Measurements from ENCODE around the gene STOX1. TPM values are rescaled to one million over a fixed set of nuclear protein-coding genes. Genes with fewer than 3 reads are reported as not detected.
"Not testable (repeated sequence)": the region's sequence is repeated elsewhere in the genome, so short reads cannot be mapped to it uniquely, and the experiment has no call there.

Gene STOX1
- total and polyA plus RNA-seq, 4 experiments from 2014 or later, result 0.17 to 0.35 (median 0.27) TPM

DNA sequence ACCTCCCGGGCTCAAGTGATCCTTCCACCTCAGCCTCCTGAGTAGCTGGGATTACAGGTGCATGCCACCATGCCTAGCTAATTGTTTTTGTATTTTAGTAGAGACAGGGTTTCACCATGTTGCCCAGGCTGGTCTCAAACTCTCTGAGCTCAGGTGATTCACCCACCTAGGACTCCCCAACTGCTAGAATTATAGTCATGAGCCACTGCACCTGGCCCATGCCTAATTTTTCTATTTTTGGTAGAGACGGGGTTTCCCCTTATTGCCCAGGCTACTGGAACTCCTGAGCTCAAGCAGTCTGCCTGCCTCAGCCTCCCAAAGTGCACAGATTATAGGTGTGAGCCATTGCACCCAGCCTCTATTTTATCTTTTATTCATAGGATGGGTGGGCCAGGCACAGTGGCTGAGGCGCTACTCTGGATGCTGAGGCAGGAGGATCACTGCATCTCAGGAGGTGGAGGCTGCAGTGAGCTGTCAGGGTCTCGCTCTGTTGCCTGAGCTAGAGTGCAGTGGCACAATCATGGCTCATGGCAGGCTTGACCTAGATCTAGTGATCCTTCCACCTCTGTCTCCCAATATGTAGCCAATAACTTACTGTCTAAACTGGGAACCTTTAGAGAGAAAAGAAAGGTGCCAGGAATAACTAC, 31.3 kb upstream of the STOX1 start:
- Mint-ChIP-seq H3K4me1 (no peaks in the 10 kb centered on the region), H3K9me3 (no peaks in the 10 kb centered on the region), H3K36me3 (peaks cover 13 to 26% of the 10 kb centered on the region in 2 donors), H3K27ac (no peak overlapping the region), H3K27me3 (no peaks in the 10 kb centered on the region), H3K4me3 (no peak overlapping the region)
- H3K4me1 ChIP-seq (ENCODE audit: insufficient read depth, low read length), result no peaks in the 10 kb centered on the region
- H3K27me3 ChIP-seq (ENCODE audit: insufficient read depth, low read length), result no peaks in the 10 kb centered on the region
- ChIA-PET POLR2A (ENCODE audit: partially characterized antibody) (no interaction called here), CTCF (ENCODE audit: partially characterized antibody) (no interaction called here)
- intact Hi-C loops (cut with micrococcal nuclease), result no loop called here
- DNase-seq, result no peak
- no peaks in the 10 kb centered on the region for H3K9me3 ChIP-seq (ENCODE audit: control insufficient read depth in 1 of 2, low read length in 2 of 2)
- no peak overlapping the region for H3K4me3 ChIP-seq (ENCODE audit: low read length in 2 of 2)
- H3K27ac ChIP-seq (ENCODE audit: low read depth, low read length), result no peak overlapping the region
- peaks cover 12% of the 10 kb centered on the region for H3K36me3 ChIP-seq (ENCODE audit: insufficient read depth, low read length)

DNA sequence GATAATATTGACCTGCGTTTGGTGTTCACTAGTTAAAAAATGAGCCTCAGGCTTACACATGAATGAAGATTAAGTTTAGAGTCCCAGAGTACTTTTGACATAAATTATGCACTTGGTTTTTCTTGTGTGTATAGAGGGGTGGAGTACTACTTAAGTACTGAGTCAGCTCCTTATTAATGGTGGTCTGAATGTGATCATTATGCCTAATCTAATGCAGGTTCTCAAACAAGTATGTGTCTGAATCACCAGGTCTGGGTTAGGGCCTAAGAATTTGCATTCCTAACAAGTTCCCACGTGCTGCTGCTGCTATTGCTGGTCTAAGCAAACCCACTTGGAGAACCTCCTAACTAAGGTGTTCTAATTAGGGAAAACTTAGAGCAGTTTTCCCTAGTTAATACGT, 30.7 kb upstream of the STOX1 start:
- no peak overlapping the region for H3K4me3 ChIP-seq (ENCODE audit: low read length in 2 of 2)
- Mint-ChIP-seq H3K4me3 (no peak overlapping the region), H3K36me3 (peaks cover 11 to 23% of the 10 kb centered on the region in 2 donors), H3K27ac (no peak overlapping the region), H3K4me1 (no peaks in the 10 kb centered on the region), H3K27me3 (no peaks in the 10 kb centered on the region), H3K9me3 (no peaks in the 10 kb centered on the region)
- no peaks in the 10 kb centered on the region for H3K27me3 ChIP-seq (ENCODE audit: insufficient read depth, low read length)
- H3K4me1 ChIP-seq (ENCODE audit: insufficient read depth, low read length), result no peaks in the 10 kb centered on the region
- ChIA-PET POLR2A (ENCODE audit: partially characterized antibody) (no interaction called here), CTCF (ENCODE audit: partially characterized antibody) (no interaction called here)
- H3K9me3 ChIP-seq (ENCODE audit: control insufficient read depth in 1 of 2, low read length in 2 of 2), result no peaks in the 10 kb centered on the region
- DNase-seq, result no peak
- intact Hi-C loops (cut with micrococcal nuclease), result no loop called here
- H3K36me3 ChIP-seq (ENCODE audit: insufficient read depth, low read length), result peaks cover 12% of the 10 kb centered on the region
- no peak overlapping the region for H3K27ac ChIP-seq (ENCODE audit: low read depth, low read length)

DNA sequence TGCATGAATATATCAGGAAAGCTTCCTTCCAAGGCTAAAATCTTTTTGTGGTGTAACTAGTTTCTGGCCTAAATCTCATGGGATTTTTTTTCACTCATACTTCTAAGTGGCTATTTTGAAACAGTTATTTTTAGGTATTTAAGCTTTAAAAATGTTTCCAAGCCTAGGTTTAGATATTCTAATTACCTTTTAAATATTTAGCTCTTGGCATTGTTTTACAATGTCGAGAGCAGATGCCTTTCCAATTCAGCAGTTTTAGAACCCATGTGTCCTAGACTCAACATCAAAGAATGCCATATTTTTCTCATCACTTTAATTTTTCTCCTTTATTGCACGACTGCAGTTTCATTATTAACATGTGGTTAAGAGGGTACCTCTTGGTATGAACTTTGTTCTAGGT, 27.1 kb upstream of the STOX1 start:
- Mint-ChIP-seq H3K27me3 (no peaks in the 10 kb centered on the region), H3K4me3 (no peak overlapping the region), H3K36me3 (peaks cover 4 to 10% of the 10 kb centered on the region in 2 donors), H3K9me3 (no peaks in the 10 kb centered on the region), H3K4me1 (no peaks in the 10 kb centered on the region), H3K27ac (no peak overlapping the region)
- no peak for DNase-seq
- no peak overlapping the region for H3K4me3 ChIP-seq (ENCODE audit: low read length in 2 of 2)
- no peak overlapping the region for H3K27ac ChIP-seq (ENCODE audit: low read depth, low read length)
- H3K27me3 ChIP-seq (ENCODE audit: insufficient read depth, low read length), result no peaks in the 10 kb centered on the region
- H3K36me3 ChIP-seq (ENCODE audit: insufficient read depth, low read length), result peaks cover 6% of the 10 kb centered on the region
- no peaks in the 10 kb centered on the region for H3K9me3 ChIP-seq (ENCODE audit: control insufficient read depth in 1 of 2, low read length in 2 of 2)
- POLR2A ChIA-PET (ENCODE audit: partially characterized antibody), result no interaction called here
- intact Hi-C loops (cut with micrococcal nuclease), result no loop called here
- H3K4me1 ChIP-seq (ENCODE audit: insufficient read depth, low read length), result no peaks in the 10 kb centered on the region
- CTCF ChIA-PET (ENCODE audit: partially characterized antibody), result interaction anchor here (0.7 kb wide), 1 partner anchor 152 kb away, joined by 4 read pairs; no protein-coding TSS in a partner anchor

DNA sequence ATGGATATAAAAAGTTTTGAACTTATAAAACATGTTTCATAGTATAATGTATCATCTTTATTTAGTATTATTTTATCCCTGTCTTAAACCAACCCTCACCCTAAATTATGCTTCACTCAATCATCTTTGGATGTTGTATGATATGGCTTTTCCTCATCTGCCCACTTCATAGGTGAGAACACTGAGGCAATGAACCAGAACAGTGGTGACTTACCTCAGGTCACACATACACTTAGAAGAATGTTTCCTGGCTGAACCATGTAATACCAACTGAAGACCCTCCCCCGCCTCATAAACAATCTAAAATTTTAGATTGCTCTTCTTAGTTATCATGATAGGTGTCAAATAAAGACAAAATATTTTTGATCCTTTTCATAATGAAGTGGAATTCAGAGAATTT, 22.6 kb upstream of the STOX1 start:
- DNase-seq, result no peak
- CTCF ChIA-PET (ENCODE audit: partially characterized antibody), result no interaction called here
- H3K4me1 ChIP-seq (ENCODE audit: insufficient read depth, low read length), result no peaks in the 10 kb centered on the region
- no peaks in the 10 kb centered on the region for H3K36me3 ChIP-seq (ENCODE audit: insufficient read depth, low read length)
- no peak overlapping the region for H3K4me3 ChIP-seq (ENCODE audit: low read length in 2 of 2)
- POLR2A ChIA-PET (ENCODE audit: partially characterized antibody), result no interaction called here
- no peaks in the 10 kb centered on the region for H3K4me1 Mint-ChIP-seq
- no peaks in the 10 kb centered on the region for H3K36me3 Mint-ChIP-seq
- H3K27me3 ChIP-seq (ENCODE audit: insufficient read depth, low read length), result no peaks in the 10 kb centered on the region
- H3K9me3 Mint-ChIP-seq, result no peaks in the 10 kb centered on the region
- intact Hi-C loops (cut with micrococcal nuclease), result no loop called here
- no peak overlapping the region for H3K4me3 Mint-ChIP-seq
- no peaks in the 10 kb centered on the region for H3K9me3 ChIP-seq (ENCODE audit: control insufficient read depth in 1 of 2, low read length in 2 of 2)
- H3K27me3 Mint-ChIP-seq, result no peaks in the 10 kb centered on the region
- H3K27ac Mint-ChIP-seq, result no peak overlapping the region
- H3K27ac ChIP-seq (ENCODE audit: low read depth, low read length), result no peak overlapping the region

DNA sequence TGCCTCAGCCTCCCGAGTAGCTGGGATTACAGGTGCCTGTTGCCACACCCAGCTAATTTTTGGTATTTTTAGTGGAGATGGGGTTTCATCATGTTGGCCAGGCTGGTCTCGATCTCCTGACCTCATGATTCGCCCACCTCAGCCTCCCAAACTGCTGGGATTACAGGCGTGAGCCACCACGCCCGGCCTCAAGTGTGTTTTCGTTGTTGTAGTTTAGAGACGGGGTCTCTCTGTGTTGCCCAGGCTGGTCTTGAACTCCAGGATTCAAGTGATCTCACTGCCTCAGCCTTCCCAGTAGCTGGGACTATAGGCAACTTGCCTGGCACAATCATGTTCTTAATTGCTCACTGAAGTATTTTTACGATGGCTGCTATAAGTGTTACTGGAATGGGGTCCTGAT, 16.5 kb upstream of the STOX1 start:
- H3K27me3 ChIP-seq (ENCODE audit: insufficient read depth, low read length); H3K27ac ChIP-seq (ENCODE audit: low read depth, low read length); H3K4me1 Mint-ChIP-seq; H3K4me1 ChIP-seq (ENCODE audit: insufficient read depth, low read length); H3K9me3 Mint-ChIP-seq; DNase-seq; H3K36me3 ChIP-seq (ENCODE audit: insufficient read depth, low read length); POLR2A ChIA-PET (ENCODE audit: partially characterized antibody); H3K27ac Mint-ChIP-seq; H3K4me3 ChIP-seq (ENCODE audit: low read length in 2 of 2); intact Hi-C loops (cut with micrococcal nuclease); H3K4me3 Mint-ChIP-seq; H3K36me3 Mint-ChIP-seq; H3K27me3 Mint-ChIP-seq; H3K9me3 ChIP-seq (ENCODE audit: control insufficient read depth in 1 of 2, low read length in 2 of 2): not testable (repeated sequence)
- CTCF ChIA-PET (ENCODE audit: partially characterized antibody), result interaction anchor here (1.2 kb wide), 1 partner anchor 23 kb away, joined by 3 read pairs; no protein-coding TSS in a partner anchor

DNA sequence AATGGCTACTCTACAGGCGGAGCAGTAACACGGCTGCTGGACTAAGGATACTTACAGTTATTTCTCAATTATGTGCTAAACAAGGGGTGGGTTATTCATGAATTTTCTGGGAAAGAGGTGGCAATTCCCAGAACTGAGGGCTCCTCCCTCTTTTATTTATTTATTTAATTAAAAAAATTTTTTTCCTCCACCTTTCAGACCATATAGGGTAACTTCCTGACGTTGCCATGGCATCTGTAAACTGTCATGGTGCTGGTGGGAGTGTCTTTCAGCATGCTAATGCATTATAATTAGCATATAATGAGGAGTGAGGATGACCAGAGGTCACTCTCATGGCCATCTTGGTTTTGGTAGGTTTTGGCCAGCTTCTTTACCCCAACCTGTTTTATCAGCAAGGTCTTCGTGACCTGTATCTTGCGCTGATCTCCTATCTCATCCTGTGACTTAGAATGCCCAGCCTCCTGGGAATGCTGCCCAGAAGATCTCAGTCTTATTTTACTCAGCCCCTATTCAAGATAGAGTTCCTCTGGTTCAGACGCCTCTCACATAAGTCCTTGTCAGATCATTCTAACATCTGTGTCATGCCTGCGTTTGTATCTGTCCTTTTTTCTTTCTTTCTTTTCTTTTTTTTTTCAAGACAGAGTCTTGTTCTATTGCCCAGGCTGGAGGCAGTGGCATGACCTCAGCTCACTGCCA, 15.9 kb upstream of the STOX1 start:
- Mint-ChIP-seq H3K27me3 (no peaks in the 10 kb centered on the region), H3K4me3 (no peak overlapping the region), H3K9me3 (no peaks in the 10 kb centered on the region), H3K36me3 (no peaks in the 10 kb centered on the region), H3K27ac (no peak overlapping the region), H3K4me1 (no peaks in the 10 kb centered on the region)
- Histone ChIP-seq H3K4me1 (ENCODE audit: insufficient read depth, low read length) (no peaks in the 10 kb centered on the region), H3K9me3 (ENCODE audit: control insufficient read depth in 1 of 2, low read length in 2 of 2) (no peaks in the 10 kb centered on the region), H3K27ac (ENCODE audit: low read depth, low read length) (no peak overlapping the region), H3K36me3 (ENCODE audit: insufficient read depth, low read length) (no peaks in the 10 kb centered on the region), H3K4me3 (ENCODE audit: low read length in 2 of 2) (no peak overlapping the region), H3K27me3 (ENCODE audit: insufficient read depth, low read length) (no peaks in the 10 kb centered on the region)
- ChIA-PET POLR2A (ENCODE audit: partially characterized antibody) (no interaction called here), CTCF (ENCODE audit: partially characterized antibody) (interaction anchor here (1.2 kb wide), 1 partner anchor 24 kb away, joined by 3 read pairs; no protein-coding TSS in a partner anchor)
- DNase-seq, result no peak
- intact Hi-C loops (cut with micrococcal nuclease), result no loop called here

DNA sequence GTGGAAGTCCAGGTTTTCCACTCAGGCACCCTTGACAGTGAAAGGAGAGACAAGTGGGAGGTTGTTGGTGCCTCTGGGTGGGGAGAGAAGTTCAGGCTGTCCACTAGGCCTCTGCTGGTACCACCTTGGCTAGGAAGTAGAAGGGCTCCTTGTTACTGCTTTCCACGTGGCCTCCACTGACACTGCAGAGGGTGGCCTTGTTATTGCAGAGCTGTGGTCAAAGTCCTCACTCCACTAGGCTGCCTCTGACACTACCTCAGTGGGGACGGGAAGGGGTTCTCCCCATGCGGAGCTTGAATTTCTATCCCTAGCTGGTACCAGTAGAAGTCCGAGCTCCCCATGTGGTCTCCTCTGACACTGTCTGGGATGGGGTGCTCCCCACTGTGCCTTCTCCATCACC, 14.9 kb upstream of the STOX1 start:
- no peaks in the 10 kb centered on the region for H3K4me1 ChIP-seq (ENCODE audit: insufficient read depth, low read length)
- no peaks in the 10 kb centered on the region for H3K27me3 Mint-ChIP-seq
- ChIA-PET CTCF (ENCODE audit: partially characterized antibody) (no interaction called here), POLR2A (ENCODE audit: partially characterized antibody) (no interaction called here)
- no peaks in the 10 kb centered on the region for H3K36me3 Mint-ChIP-seq
- no peaks in the 10 kb centered on the region for H3K9me3 Mint-ChIP-seq
- no peak for DNase-seq
- H3K4me3 Mint-ChIP-seq, result no peak overlapping the region
- no peak overlapping the region for H3K27ac ChIP-seq (ENCODE audit: low read depth, low read length)
- no peaks in the 10 kb centered on the region for H3K4me1 Mint-ChIP-seq
- H3K9me3 ChIP-seq (ENCODE audit: control insufficient read depth in 1 of 2, low read length in 2 of 2), result no peaks in the 10 kb centered on the region
- intact Hi-C loops (cut with micrococcal nuclease), result no loop called here
- no peaks in the 10 kb centered on the region for H3K36me3 ChIP-seq (ENCODE audit: insufficient read depth, low read length)
- H3K27ac Mint-ChIP-seq, result no peak overlapping the region
- H3K4me3 ChIP-seq (ENCODE audit: low read length in 2 of 2), result no peak overlapping the region
- H3K27me3 ChIP-seq (ENCODE audit: insufficient read depth, low read length), result no peaks in the 10 kb centered on the region

All from CD4-positive, alpha-beta memory T cell (primary cell).